Activated B cell treated with CpG ODN at 0.5 μM for 24 hours (primary cell): Measurements from ENCODE around the gene GCKR. TPM values are rescaled to one million over a fixed set of nuclear protein-coding genes. Genes with fewer than 3 reads are reported as not detected.

ENCODE experiments used
- ATAC-seq: fragments of 200-7000 bp; cut with Tn5 transposase; one replicate; pipeline ENCODE4 v1.10.0; 2021; ENCODE audit warnings: low read depth, mild to moderate bottlenecking, moderate library complexity
- CTCF ChIA-PET: fragments of 350-600 bp; sonication (Branson Sonifier 250); formaldehyde crosslinking; loops from one replicate; lab custom pipeline; 2021; ENCODE audit warnings: antibody characterized with exemption; lab: Charles Lee
- POLR2A ChIA-PET: fragments of 350-600 bp; sonication (Branson Sonifier 250); formaldehyde crosslinking; loops from one replicate; lab custom pipeline; 2021; ENCODE audit warnings: antibody characterized with exemption; lab: Charles Lee
- DNase-seq: peaks from one replicate; pipeline ENCODE4 v3.0.0; 2022
- H3K27ac Mint-ChIP-seq: one replicate; pipeline ENCODE4 v1.8.0; 2020; ENCODE audit warnings: mixed read lengths
- H3K27me3 Mint-ChIP-seq: one replicate; pipeline ENCODE4 v1.8.0; 2021; ENCODE audit warnings: mixed read lengths
- H3K36me3 Mint-ChIP-seq: one replicate; pipeline ENCODE4 v1.8.0; 2021; ENCODE audit warnings: low read depth, mixed read lengths
- H3K4me1 Mint-ChIP-seq: one replicate; pipeline ENCODE4 v1.8.0; 2021; ENCODE audit warnings: mixed read lengths
- H3K4me3 Mint-ChIP-seq: one replicate; pipeline ENCODE4 v1.8.0; 2020; ENCODE audit warnings: mild to moderate bottlenecking, mixed read lengths
- H3K9me3 Mint-ChIP-seq: one replicate; pipeline ENCODE4 v1.8.0; 2020; ENCODE audit warnings: mixed read lengths
- CTCF ChIP-seq: fragments of 200-600 bp; IDR thresholded peaks from one replicate; pipeline ENCODE4 v1.8.0; 2022; ENCODE audit warnings: antibody characterized with exemption, mild to moderate bottlenecking
- intact Hi-C: fragments of 100-400 bp; cut with micrococcal nuclease; formaldehyde crosslinking; loops from one replicate; pipeline ENCODE4 v1.15.1; 2024
- total RNA-seq: library from RNA; stranded (reverse); gene quantifications from 2 replicates; pipeline ENCODE4 v1.2.3, GENCODE V29; 2022

The GCKR gene
- total RNA-seq, 1 donor from 2014 or later: not detected

GRCh38 chr2:27569398-27569797 lies 72.8 kb downstream of the GCKR start:
- no peaks in the 10 kb centered on the region for H3K4me1 Mint-ChIP-seq
- ATAC-seq (no peak), DNase-seq (no peak)
- ChIA-PET CTCF (no interaction called here), POLR2A (interaction anchor here (1.4 kb wide), 1 partner anchor 13 kb away, joined by 3 read pairs; the partner anchor contains the start of gene ZNF512)
- no peaks in the 10 kb centered on the region for H3K9me3 Mint-ChIP-seq
- H3K4me3 Mint-ChIP-seq: no peak overlapping the region
- intact Hi-C loops: no loop called here
- no peak for TF ChIP-seq CTCF
- no peak overlapping the region for H3K27ac Mint-ChIP-seq
- H3K36me3 Mint-ChIP-seq: no peaks in the 10 kb centered on the region
- H3K27me3 Mint-ChIP-seq: peaks cover 41% of the 10 kb centered on the region

GRCh38 chr2:27571197-27571596 lies 74.6 kb downstream of the GCKR start:
- no peak for DNase-seq
- POLR2A ChIA-PET: no interaction called here
- no peak for ATAC-seq
- CTCF ChIA-PET: no interaction called here
- H3K36me3 Mint-ChIP-seq: no peaks in the 10 kb centered on the region
- H3K4me3 Mint-ChIP-seq: no peak overlapping the region
- H3K9me3 Mint-ChIP-seq: peaks cover 4% of the 10 kb centered on the region
- H3K27ac Mint-ChIP-seq: no peak overlapping the region
- intact Hi-C loops: no loop called here
- H3K27me3 Mint-ChIP-seq: peaks cover 28% of the 10 kb centered on the region
- no peak for TF ChIP-seq CTCF
- H3K4me1 Mint-ChIP-seq: no peaks in the 10 kb centered on the region

GRCh38 chr2:27571681-27572080 lies 75.0 kb downstream of the GCKR start:
- H3K4me1 Mint-ChIP-seq: no peaks in the 10 kb centered on the region
- H3K36me3 Mint-ChIP-seq: no peaks in the 10 kb centered on the region
- DNase-seq (no peak), ATAC-seq (no peak)
- no peak overlapping the region for H3K4me3 Mint-ChIP-seq
- no peak for TF ChIP-seq CTCF
- intact Hi-C loops: no loop called here
- CTCF ChIA-PET: no interaction called here
- POLR2A ChIA-PET: no interaction called here
- no peak overlapping the region for H3K27ac Mint-ChIP-seq
- H3K27me3 Mint-ChIP-seq: peaks cover 25% of the 10 kb centered on the region
- H3K9me3 Mint-ChIP-seq: peaks cover 4% of the 10 kb centered on the region

GRCh38 chr2:27572439-27572838 lies 75.8 kb downstream of the GCKR start:
- ChIA-PET CTCF (no interaction called here), POLR2A (no interaction called here)
- intact Hi-C loops: no loop called here
- Mint-ChIP-seq H3K27ac (no peak overlapping the region), H3K9me3 (peaks cover 4% of the 10 kb centered on the region), H3K4me1 (no peaks in the 10 kb centered on the region), H3K36me3 (no peaks in the 10 kb centered on the region), H3K27me3 (peaks cover 18% of the 10 kb centered on the region), H3K4me3 (no peak overlapping the region)
- DNase-seq: no peak
- no peak for ATAC-seq
- no peak for TF ChIP-seq CTCF

GRCh38 chr2:27572998-27573429 lies 76.4 kb downstream of the GCKR start:
- DNase-seq: no peak
- Mint-ChIP-seq H3K4me1 (no peaks in the 10 kb centered on the region), H3K27me3 (peaks cover 20% of the 10 kb centered on the region), H3K36me3 (no peaks in the 10 kb centered on the region), H3K9me3 (peaks cover 8% of the 10 kb centered on the region), H3K4me3 (no peak overlapping the region), H3K27ac (no peak overlapping the region)
- ATAC-seq: no peak
- intact Hi-C loops: no loop called here
- ChIA-PET CTCF (interaction anchor here (0.5 kb wide), 1 partner anchor 9 kb away, joined by 3 read pairs; no protein-coding TSS in a partner anchor), POLR2A (no interaction called here)
- TF ChIP-seq CTCF: no peak

Other genes starting within 250 kb of the GCKR start
- 0.12 and 0.27 TPM in 2 replicates for gene SLC30A3, start 233.8 kb upstream of the GCKR start, total RNA-seq
- not detected in 2 replicates for gene DNAJC5G, start 221.4 kb upstream of the GCKR start, total RNA-seq
- not detected in 2 replicates for gene TRIM54, start 214.4 kb upstream of the GCKR start, total RNA-seq
- 1.0 and 1.2 TPM in 2 replicates for gene UCN, start 188.4 kb upstream of the GCKR start, total RNA-seq
- gene MPV17, start 173.7 kb upstream of the GCKR start, total RNA-seq: 78.1 and 98.3 TPM in 2 replicates
- 91.7 and 119 TPM in 2 replicates for gene GTF3C2, start 140.1 kb upstream of the GCKR start, total RNA-seq
- gene EIF2B4, start 126.5 kb upstream of the GCKR start, total RNA-seq: 43.3 and 49.9 TPM in 2 replicates
- gene SNX17, start 126.2 kb upstream of the GCKR start, total RNA-seq: 124 and 128 TPM in 2 replicates
- gene ZNF513, start 116.1 kb upstream of the GCKR start, total RNA-seq: 30.1 and 32.8 TPM in 2 replicates
- 74.7 and 75.2 TPM in 2 replicates for gene PPM1G, start 87.2 kb upstream of the GCKR start, total RNA-seq
- gene NRBP1, start 68.2 kb upstream of the GCKR start, total RNA-seq: 78.9 and 82.3 TPM in 2 replicates
- gene KRTCAP3, start 54.5 kb upstream of the GCKR start, total RNA-seq: 6.3 and 10.0 TPM in 2 replicates
- gene IFT172, start 7.1 kb upstream of the GCKR start, total RNA-seq: 12.7 and 14.4 TPM in 2 replicates
- gene FNDC4, start 1.6 kb upstream of the GCKR start, total RNA-seq: not detected in 2 replicates
- 45.4 and 48.7 TPM in 2 replicates for gene ZNF512, start 86.2 kb downstream of the GCKR start, total RNA-seq
- gene CCDC121, start 132.2 kb downstream of the GCKR start, total RNA-seq: 0.69 and 0.71 TPM in 2 replicates
- gene GPN1, start 132.2 kb downstream of the GCKR start, total RNA-seq: 36.9 and 39.3 TPM in 2 replicates
- 28.1 and 30.9 TPM in 2 replicates for gene SUPT7L, start 166.8 kb downstream of the GCKR start, total RNA-seq
- 21.4 and 22.0 TPM in 2 replicates for gene SLC4A1AP, start 167.1 kb downstream of the GCKR start, total RNA-seq